SK-N-SH treated with all-trans-retinoic acid at 6 μM for 48 hours (cell line): ENCODE measurements around the gene ZNF511.

Source experiments
- RARB ChIP-seq: fragments of 250-450 bp; sonication (Bioruptor Pico); IDR thresholded peaks from 2 replicates; pipeline ENCODE4 v1.8.0; 2021; ENCODE audit warnings: mild to moderate bottlenecking, moderate library complexity
- SNAI2 ChIP-seq: fragments of 250-450 bp; sonication (Bioruptor Pico); IDR thresholded peaks from 2 replicates; pipeline ENCODE4 v1.5.0; 2020; ENCODE audit warnings: mild to moderate bottlenecking, moderate library complexity
- TF ChIP-seq, protein P1 (sequence below): fragments of 250-450 bp; sonication (Bioruptor Pico); IDR thresholded peaks from 2 replicates; pipeline ENCODE4 v1.8.0; 2021; ENCODE audit warnings: low read depth, mild to moderate bottlenecking, moderate library complexity, borderline replicate concordance

DNA sequence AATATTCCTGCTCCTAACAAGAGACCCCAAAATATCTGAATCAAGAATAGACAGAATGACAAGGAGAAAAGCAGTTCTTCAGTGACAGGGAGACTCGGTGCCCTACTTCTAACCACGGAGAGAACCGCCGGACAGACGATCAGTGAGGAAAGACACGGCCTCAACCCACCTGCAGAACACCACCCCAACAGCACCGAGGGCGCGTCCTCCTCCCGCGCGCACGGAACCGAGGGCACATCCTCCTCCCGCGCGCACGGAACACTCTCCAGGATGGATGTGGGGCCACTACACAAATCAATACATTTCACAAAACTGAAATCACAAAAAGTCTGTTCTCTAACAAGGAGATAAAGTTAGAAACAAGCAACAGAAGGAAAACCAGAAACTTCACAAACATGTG is 22.3 kb upstream of the ZNF511 start:
- TF ChIP-seq, protein P1, sequence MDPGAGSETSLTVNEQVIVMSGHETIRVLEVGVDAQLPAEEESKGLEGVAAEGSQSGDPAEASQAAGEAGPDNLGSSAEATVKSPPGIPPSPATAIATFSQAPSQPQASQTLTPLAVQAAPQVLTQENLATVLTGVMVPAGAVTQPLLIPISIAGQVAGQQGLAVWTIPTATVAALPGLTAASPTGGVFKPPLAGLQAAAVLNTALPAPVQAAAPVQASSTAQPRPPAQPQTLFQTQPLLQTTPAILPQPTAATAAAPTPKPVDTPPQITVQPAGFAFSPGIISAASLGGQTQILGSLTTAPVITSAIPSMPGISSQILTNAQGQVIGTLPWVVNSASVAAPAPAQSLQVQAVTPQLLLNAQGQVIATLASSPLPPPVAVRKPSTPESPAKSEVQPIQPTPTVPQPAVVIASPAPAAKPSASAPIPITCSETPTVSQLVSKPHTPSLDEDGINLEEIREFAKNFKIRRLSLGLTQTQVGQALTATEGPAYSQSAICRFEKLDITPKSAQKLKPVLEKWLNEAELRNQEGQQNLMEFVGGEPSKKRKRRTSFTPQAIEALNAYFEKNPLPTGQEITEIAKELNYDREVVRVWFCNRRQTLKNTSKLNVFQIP = no peak
- TF ChIP-seq RARB (CRISPR knock-in tag) (no peak), SNAI2 (no peak)
